Measurements from ENCODE around the gene UGT1A9.

Gene UGT1A9

DNA sequence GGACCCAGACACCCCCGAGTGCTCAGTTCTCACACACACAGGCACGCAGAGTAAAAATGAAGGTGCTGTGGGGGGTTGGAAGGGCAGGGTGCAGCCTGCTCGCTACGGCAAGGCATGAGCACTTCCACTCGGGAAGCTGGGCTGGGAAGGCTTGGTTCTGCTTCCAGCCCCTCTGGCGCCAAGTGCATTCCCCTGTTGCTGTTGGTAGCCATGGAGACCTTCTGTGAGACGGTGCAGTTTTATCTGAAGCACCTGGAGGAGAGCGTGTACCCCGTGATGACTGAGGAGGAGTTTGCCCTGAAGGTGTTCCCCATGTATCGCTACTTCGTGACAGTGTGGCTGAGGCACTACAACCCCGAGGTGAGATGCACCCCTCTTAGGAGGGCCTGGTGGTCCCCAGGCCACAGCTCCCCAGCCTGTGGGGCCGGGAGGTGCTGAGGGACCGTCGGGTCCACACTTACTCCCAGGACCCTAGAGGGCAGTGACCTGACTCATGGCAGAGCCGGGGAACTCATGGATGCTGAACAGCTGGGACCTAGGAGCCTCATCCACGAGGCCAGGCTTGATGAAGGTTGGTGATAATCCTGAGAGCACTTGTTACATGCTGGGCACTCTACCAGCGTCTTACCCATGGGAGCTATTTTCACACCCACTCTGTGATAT, 121.9 kb downstream of the UGT1A9 start:
- H3K4me1 ChIP-seq (ENCODE audit: control insufficient read depth, low read length) = peaks cover 5% of the 10 kb centered on the region; the same call in 1 of the 2 replicates
- no peaks in the 10 kb centered on the region for H3K9me3 ChIP-seq (ENCODE audit: control insufficient read depth, insufficient read depth, low read length)
- no peak for TF ChIP-seq EZH2phosphoT487 (IDR thresholded peaks at IDR 0.05; ENCODE audit: borderline replicate concordance, low read length)
- TF ChIP-seq, protein P1, sequence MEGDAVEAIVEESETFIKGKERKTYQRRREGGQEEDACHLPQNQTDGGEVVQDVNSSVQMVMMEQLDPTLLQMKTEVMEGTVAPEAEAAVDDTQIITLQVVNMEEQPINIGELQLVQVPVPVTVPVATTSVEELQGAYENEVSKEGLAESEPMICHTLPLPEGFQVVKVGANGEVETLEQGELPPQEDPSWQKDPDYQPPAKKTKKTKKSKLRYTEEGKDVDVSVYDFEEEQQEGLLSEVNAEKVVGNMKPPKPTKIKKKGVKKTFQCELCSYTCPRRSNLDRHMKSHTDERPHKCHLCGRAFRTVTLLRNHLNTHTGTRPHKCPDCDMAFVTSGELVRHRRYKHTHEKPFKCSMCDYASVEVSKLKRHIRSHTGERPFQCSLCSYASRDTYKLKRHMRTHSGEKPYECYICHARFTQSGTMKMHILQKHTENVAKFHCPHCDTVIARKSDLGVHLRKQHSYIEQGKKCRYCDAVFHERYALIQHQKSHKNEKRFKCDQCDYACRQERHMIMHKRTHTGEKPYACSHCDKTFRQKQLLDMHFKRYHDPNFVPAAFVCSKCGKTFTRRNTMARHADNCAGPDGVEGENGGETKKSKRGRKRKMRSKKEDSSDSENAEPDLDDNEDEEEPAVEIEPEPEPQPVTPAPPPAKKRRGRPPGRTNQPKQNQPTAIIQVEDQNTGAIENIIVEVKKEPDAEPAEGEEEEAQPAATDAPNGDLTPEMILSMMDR (IDR thresholded peaks at IDR 0.05; ENCODE audit: low read depth, low read length, poor library complexity, severe bottlenecking) = no peak
- H3K36me3 ChIP-seq (ENCODE audit: control insufficient read depth, low read length) = no peaks in the 10 kb centered on the region
- no peaks in the 10 kb centered on the region for H3K79me2 ChIP-seq (ENCODE audit: control insufficient read depth, low read length)
- H3F3A ChIP-seq (ENCODE audit: control insufficient read depth, insufficient read depth) = no peaks in the 10 kb centered on the region
- H4K20me1 ChIP-seq (ENCODE audit: control insufficient read depth, insufficient read depth, low read depth, low read length) = no peaks in the 10 kb centered on the region
- H3K9me2 ChIP-seq (replicated peaks; ENCODE audit: control insufficient read depth, low read length) = no peaks in the 10 kb centered on the region
- H3K27me3 ChIP-seq (ENCODE audit: control insufficient read depth, low read length) = no peaks in the 10 kb centered on the region
- H3K4me2 ChIP-seq (ENCODE audit: low read length) = no peak overlapping the region
- no peak overlapping the region for H3K27ac ChIP-seq (ENCODE audit: low read depth, low read length)
- H3K4me3 ChIP-seq (ENCODE audit: low read length) = no peak overlapping the region

DNA sequence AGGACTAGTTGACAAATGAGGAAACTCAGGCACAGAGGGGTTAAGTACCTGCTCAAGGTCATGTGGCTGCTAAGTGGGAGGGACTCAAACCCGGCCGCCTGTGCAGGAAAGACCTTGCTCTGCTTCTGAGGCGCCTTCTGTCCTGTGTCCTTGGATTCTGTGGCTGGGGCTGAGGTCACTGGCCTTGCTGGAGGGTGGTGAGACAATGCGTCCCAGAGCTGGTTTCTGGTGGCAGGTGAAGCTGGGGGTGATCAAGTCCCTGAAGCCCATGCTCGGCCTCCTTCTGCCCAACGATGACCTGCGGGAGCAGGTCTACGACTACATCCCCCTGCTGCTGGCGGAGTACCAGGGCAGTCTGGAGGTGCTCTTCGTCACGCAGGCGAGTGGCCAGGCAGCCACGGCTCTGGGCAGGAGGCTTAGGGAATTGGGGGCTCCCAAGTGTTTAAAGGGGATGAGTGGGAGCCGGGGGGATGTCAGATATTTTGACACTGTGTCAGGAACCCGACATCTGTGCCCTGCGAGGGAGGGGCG, 122.5 kb downstream of the UGT1A9 start:
- no peaks in the 10 kb centered on the region for H3K27me3 ChIP-seq (ENCODE audit: control insufficient read depth, low read length)
- no peaks in the 10 kb centered on the region for H3K9me2 ChIP-seq (replicated peaks; ENCODE audit: control insufficient read depth, low read length)
- H4K20me1 ChIP-seq (ENCODE audit: control insufficient read depth, insufficient read depth, low read depth, low read length) = no peaks in the 10 kb centered on the region
- no peak overlapping the region for H3K4me2 ChIP-seq (ENCODE audit: low read length)
- H3K9me3 ChIP-seq (ENCODE audit: control insufficient read depth, insufficient read depth, low read length) = no peaks in the 10 kb centered on the region
- H3K79me2 ChIP-seq (ENCODE audit: control insufficient read depth, low read length) = no peaks in the 10 kb centered on the region
- H3K4me1 ChIP-seq (ENCODE audit: control insufficient read depth, low read length) = peaks cover 5% of the 10 kb centered on the region; the same call in 1 of the 2 replicates
- no peak overlapping the region for H3K4me3 ChIP-seq (ENCODE audit: low read length)
- H3F3A ChIP-seq (ENCODE audit: control insufficient read depth, insufficient read depth) = no peaks in the 10 kb centered on the region
- no peaks in the 10 kb centered on the region for H3K36me3 ChIP-seq (ENCODE audit: control insufficient read depth, low read length)
- H3K27ac ChIP-seq (ENCODE audit: low read depth, low read length) = no peak overlapping the region
- TF ChIP-seq EZH2phosphoT487 (IDR thresholded peaks at IDR 0.05; ENCODE audit: borderline replicate concordance, low read length) = no peak
- TF ChIP-seq, protein P1 (IDR thresholded peaks at IDR 0.05; ENCODE audit: low read depth, low read length, poor library complexity, severe bottlenecking) = no peak

DNA sequence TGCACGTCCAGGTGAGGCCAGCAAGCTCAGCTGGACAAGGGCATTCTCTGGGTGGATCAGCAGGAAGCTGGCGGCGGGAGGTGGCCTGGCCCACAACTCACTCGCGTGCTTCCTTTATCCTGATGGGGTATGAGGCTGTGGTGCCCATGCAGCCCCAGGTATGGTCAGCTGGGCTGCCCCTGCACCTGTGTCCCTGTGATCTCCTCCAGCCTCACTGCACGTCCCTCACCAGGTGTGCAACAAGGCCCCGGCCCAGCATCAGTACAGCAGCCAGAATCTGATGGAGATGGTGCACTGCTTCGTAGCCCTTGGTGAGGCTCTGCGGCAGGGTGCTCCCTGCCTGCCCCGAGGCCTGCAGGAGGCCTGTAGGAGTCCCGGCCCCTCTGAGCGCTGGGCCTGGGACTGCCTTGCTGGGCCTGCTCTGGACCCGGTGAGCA, 124.1 kb downstream of the UGT1A9 start:
- Histone ChIP-seq H3K4me3 (ENCODE audit: low read length) (no peak overlapping the region), H3K36me3 (ENCODE audit: control insufficient read depth, low read length) (no peaks in the 10 kb centered on the region), H3K4me1 (ENCODE audit: control insufficient read depth, low read length) (no peaks in the 10 kb centered on the region), H3K9me3 (ENCODE audit: control insufficient read depth, insufficient read depth, low read length) (no peaks in the 10 kb centered on the region), H3K4me2 (ENCODE audit: low read length) (no peak overlapping the region), H4K20me1 (ENCODE audit: control insufficient read depth, insufficient read depth, low read depth, low read length) (no peaks in the 10 kb centered on the region), H3K9me2 (replicated peaks; ENCODE audit: control insufficient read depth, low read length) (no peaks in the 10 kb centered on the region), H3K79me2 (ENCODE audit: control insufficient read depth, low read length) (no peaks in the 10 kb centered on the region), H3K27me3 (ENCODE audit: control insufficient read depth, low read length) (no peaks in the 10 kb centered on the region), H3F3A (ENCODE audit: control insufficient read depth, insufficient read depth) (no peaks in the 10 kb centered on the region), H3K27ac (ENCODE audit: low read depth, low read length) (no peak overlapping the region)
- TF ChIP-seq, protein P1 (IDR thresholded peaks at IDR 0.05; ENCODE audit: low read depth, low read length, poor library complexity, severe bottlenecking) = no peak
- no peak for TF ChIP-seq EZH2phosphoT487 (IDR thresholded peaks at IDR 0.05; ENCODE audit: borderline replicate concordance, low read length)
